IMR-90 (cell line): Measurements from ENCODE around the gene H3-3A. TPM values are rescaled to one million over a fixed set of nuclear protein-coding genes. Genes with fewer than 3 reads are reported as not detected.
A peak's percentile ranks its signal among the peaks of the same experiment; 100 is the strongest.

Experiments
- ATAC-seq: fragments of 200-7000 bp; cut with Tn5 transposase; 2 replicates; pipeline ENCODE4 v1.9.1; 2020; ENCODE audit warnings: low read depth, mild to moderate bottlenecking, moderate library complexity
- BruUV-seq: library from RNA; stranded (reverse); fragments of 400-500 nt; replicated peaks from 2 replicates; lab custom pipeline; 2021; lab: Mats Ljungman, UMichigan
- CTCF ChIA-PET: fragments of 300-600 bp; formaldehyde crosslinking; extraction: SDS; loops from one replicate; lab custom pipeline; 2021; ENCODE audit warnings: antibody characterized with exemption; lab: Yijun Ruan, JAX
- POLR2A ChIA-PET: fragments of 300-600 bp; sonication (Branson Sonifier 250); formaldehyde crosslinking; loops from one replicate; lab custom pipeline; 2022; ENCODE audit warnings: antibody characterized with exemption; ENCODE audit not compliant: unreplicated experiment; lab: Charles Lee
- DNase-seq: peaks from one replicate; pipeline ENCODE4 v3.0.0; 2013
- H2AFZ ChIP-seq: replicated peaks from 2 replicates; pipeline ENCODE3; 2013; ENCODE audit warnings: low read length, mild to moderate bottlenecking; ENCODE audit not compliant: poor library complexity
- H2AK5ac ChIP-seq: 2 replicates; pipeline ENCODE4 v1.6.1; 2013; ENCODE audit warnings: low read depth, low read length, inconsistent platforms
- H2AK9ac ChIP-seq: replicated peaks from 2 replicates; pipeline ENCODE3; 2013; ENCODE audit warnings: mild to moderate bottlenecking, low read depth, low read length, moderate library complexity; ENCODE audit not compliant: poor library complexity
- H2BK120ac ChIP-seq: 2 replicates; pipeline ENCODE4 v1.6.1; 2013; ENCODE audit warnings: low read depth, low read length, inconsistent platforms
- H2BK15ac ChIP-seq: 3 replicates; pipeline ENCODE4 v1.6.1; 2013; ENCODE audit warnings: low read depth, low read length, inconsistent platforms
- H2BK20ac ChIP-seq: 2 replicates; pipeline ENCODE4 v1.6.1; 2013; ENCODE audit warnings: low read depth, mild to moderate bottlenecking, inconsistent platforms, low read length, moderate library complexity
- H2BK5ac ChIP-seq: 2 replicates; pipeline ENCODE4 v1.6.1; 2013; ENCODE audit warnings: mild to moderate bottlenecking, low read depth, low read length, inconsistent platforms; ENCODE audit not compliant: poor library complexity, severe bottlenecking
- H3K14ac ChIP-seq: replicated peaks from 2 replicates; pipeline ENCODE4 v1.6.1; 2013; ENCODE audit warnings: low read depth, low read length, inconsistent platforms
- H3K18ac ChIP-seq: 2 replicates; pipeline ENCODE4 v1.6.1; 2013; ENCODE audit warnings: low read depth, low read length, control low read depth
- H3K23ac ChIP-seq: 2 replicates; pipeline ENCODE4 v1.6.1; 2013; ENCODE audit warnings: low read depth, low read length, inconsistent platforms
- H3K27ac ChIP-seq: 2 replicates; pipeline ENCODE4 v1.5.1; 2013; ENCODE audit warnings: mild to moderate bottlenecking, control low read depth, low read length; ENCODE audit not compliant: insufficient read depth
- H3K27me3 ChIP-seq: 2 replicates; pipeline ENCODE4 v1.6.1; 2013; ENCODE audit warnings: low read length; ENCODE audit not compliant: control insufficient read depth, insufficient read depth
- H3K36me3 ChIP-seq: 2 replicates; pipeline ENCODE4 v1.6.1; 2013; ENCODE audit warnings: low read length, mixed read lengths; ENCODE audit not compliant: control insufficient read depth, insufficient read depth
- H3K4ac ChIP-seq: 2 replicates; pipeline ENCODE4 v1.6.1; 2013; ENCODE audit warnings: low read depth, low read length, inconsistent platforms
- H3K4me1 ChIP-seq: 2 replicates; pipeline ENCODE4 v1.6.1; 2013; ENCODE audit warnings: low read length, mixed read lengths; ENCODE audit not compliant: control insufficient read depth, insufficient read depth
- H3K4me2 ChIP-seq: 2 replicates; pipeline ENCODE4 v1.6.1; 2013; ENCODE audit warnings: low read depth, mild to moderate bottlenecking, control low read depth, low read length, moderate library complexity
- H3K4me3 ChIP-seq: 2 replicates; pipeline ENCODE4 v1.5.1; 2013; ENCODE audit warnings: low read depth, mild to moderate bottlenecking, control low read depth, low read length, moderate library complexity; ENCODE audit not compliant: insufficient read depth
- H3K56ac ChIP-seq: 2 replicates; pipeline ENCODE4 v1.6.1; 2013; ENCODE audit warnings: low read length, inconsistent platforms; ENCODE audit not compliant: insufficient read depth; ENCODE audit errors: extremely low read depth
- H3K79me1 ChIP-seq, 2 experiments: 2 replicates each; pipeline ENCODE4 v1.6.1; 2013; ENCODE audit warnings: low read length in 2 of 2, inconsistent platforms in 1 of 2, low read depth in 1 of 2
- H3K9ac ChIP-seq: 2 replicates; pipeline ENCODE4 v1.6.1; 2013; ENCODE audit warnings: low read depth, low read length, control low read depth
- H3K9me1 ChIP-seq: 2 replicates; pipeline ENCODE4 v1.6.1; 2013; ENCODE audit warnings: low read length, inconsistent platforms; ENCODE audit not compliant: insufficient read depth
- H3K9me3 ChIP-seq: 2 replicates; pipeline ENCODE4 v1.6.1; 2013; ENCODE audit warnings: low read length; ENCODE audit not compliant: control insufficient read depth, insufficient read depth
- H4K20me1 ChIP-seq: 2 replicates; pipeline ENCODE4 v1.6.1; 2013; ENCODE audit warnings: low read length, inconsistent platforms; ENCODE audit not compliant: insufficient read depth
- H4K5ac ChIP-seq: 2 replicates; pipeline ENCODE4 v1.6.1; 2013; ENCODE audit warnings: mild to moderate bottlenecking, low read depth, low read length, control low read depth
- H4K8ac ChIP-seq, 2 experiments: 2 replicates each; pipeline ENCODE4 v1.6.1; 2013; ENCODE audit warnings: low read depth in 2 of 2, low read length in 2 of 2, control low read depth in 1 of 2, inconsistent platforms in 1 of 2
- H4K91ac ChIP-seq: 2 replicates; pipeline ENCODE4 v1.6.1; 2013; ENCODE audit warnings: low read depth, low read length, inconsistent platforms; ENCODE audit not compliant: insufficient read depth
- BHLHE40 ChIP-seq: fragments of 150-350 bp; IDR thresholded peaks from 2 replicates; pipeline ENCODE4 v1.6.1; 2016; ENCODE audit warnings: mild to moderate bottlenecking, low read depth, low read length
- CEBPB ChIP-seq: IDR thresholded peaks from 2 replicates; pipeline ENCODE4 v1.6.1; 2012; ENCODE audit warnings: low read depth, low read length, improper control_type of control experiment
- CHD1 ChIP-seq: IDR thresholded peaks from 2 replicates; pipeline ENCODE4 v1.6.1; 2012; ENCODE audit warnings: low read depth, low read length, improper control_type of control experiment
- FOS ChIP-seq: fragments of 150-350 bp; IDR thresholded peaks from 2 replicates; pipeline ENCODE4 v1.6.1; 2016; ENCODE audit warnings: low read depth, low read length
- MAFK ChIP-seq: IDR thresholded peaks from 2 replicates; pipeline ENCODE4 v1.6.1; 2012; ENCODE audit warnings: low read depth, low read length, improper control_type of control experiment
- MAZ ChIP-seq: IDR thresholded peaks from 2 replicates; pipeline ENCODE4 v1.6.1; 2012; ENCODE audit warnings: low read depth, mild to moderate bottlenecking, low read length, improper control_type of control experiment, moderate library complexity, borderline replicate concordance
- MXI1 ChIP-seq: IDR thresholded peaks from 2 replicates; pipeline ENCODE4 v1.6.1; 2012; ENCODE audit warnings: low read depth, mild to moderate bottlenecking, low read length, moderate library complexity, borderline replicate concordance
- NFE2L2 ChIP-seq: fragments of 150-350 bp; IDR thresholded peaks from 2 replicates; pipeline ENCODE4 v1.6.1; 2016; ENCODE audit warnings: low read depth, mild to moderate bottlenecking, low read length
- POLR2A ChIP-seq: IDR thresholded peaks from 2 replicates; pipeline ENCODE4 v1.6.1; 2012; ENCODE audit warnings: mild to moderate bottlenecking, low read depth, low read length
- RAD21 ChIP-seq: IDR thresholded peaks from 2 replicates; pipeline ENCODE4 v1.6.1; 2012; ENCODE audit warnings: low read length, improper control_type of control experiment
- RCOR1 ChIP-seq: IDR thresholded peaks from 2 replicates; pipeline ENCODE4 v1.6.1; 2012; ENCODE audit warnings: mild to moderate bottlenecking, low read length, improper control_type of control experiment; ENCODE audit not compliant: insufficient replicate concordance
- RFX5 ChIP-seq: IDR thresholded peaks from 2 replicates; pipeline ENCODE4 v1.8.0; 2012; ENCODE audit warnings: low read depth, mild to moderate bottlenecking, low read length, moderate library complexity
- SMC3 ChIP-seq: fragments of 150-350 bp; IDR thresholded peaks from 2 replicates; pipeline ENCODE4 v1.6.1; 2016; ENCODE audit warnings: low read depth, mild to moderate bottlenecking, antibody characterized with exemption, low read length, moderate library complexity
- WGBS, 2 experiments: methylation state at CpG; one replicate each; pipeline versions ENCODE4 v1.1.5 to v1.1.7; 2013; ENCODE audit warnings: missing lambda C conversion rate in 2 of 2; ENCODE audit not compliant: insufficient read length in 1 of 2; ENCODE audit errors: extremely low coverage in 2 of 2; 5-methylcytosine and 5-hydroxymethylcytosine counted together
- dilution Hi-C: fragments of 300-500 bp; cut with HindIII; formaldehyde crosslinking; loops from one replicate; pipeline ENCODE4 v1.14.3; 2018; ENCODE audit warnings: low sequenced_read_pairs; ENCODE audit not compliant: unreplicated experiment
- in situ Hi-C: fragments of 300-500 bp; cut with MboI; formaldehyde crosslinking; loops from 3 replicates; pipeline ENCODE4 v1.14.3; 2019; ENCODE audit warnings: low sequenced_read_pairs, inconsistent platforms, mixed read lengths
- intact Hi-C: fragments of 100-400 bp; cut with micrococcal nuclease; formaldehyde crosslinking; loops from 2 replicates; pipeline ENCODE4 v1.10.0; 2022
- polyA plus RNA-seq, 3 experiments: library from polyadenylated mRNA; depleted of rRNA; stranded (reverse); fragments of >200 nt; gene quantifications; 2 replicates each; pipeline ENCODE4 v1.2.3, GENCODE V29; 2012; ENCODE audit warnings: low replicate concordance in 1 of 3
- total RNA-seq: library from RNA; depleted of rRNA; stranded (reverse); fragments of >200 nt; gene quantifications from 2 replicates; pipeline ENCODE4 v1.2.3, GENCODE V29; 2012
- TF ChIP-seq, protein P1 (sequence below): fragments of 150-350 bp; IDR thresholded peaks from 2 replicates; pipeline ENCODE4 v1.6.1; 2016; ENCODE audit warnings: low read depth, mild to moderate bottlenecking, low read length, moderate library complexity, borderline replicate concordance
- TF ChIP-seq, protein P2 (sequence below): conservative IDR thresholded peaks from 2 replicates; pipeline ENCODE4 v1.5.1; 2012; ENCODE audit warnings: mild to moderate bottlenecking, low read depth, low read length, improper control_type of control experiment
- TF ChIP-seq, protein P3 (sequence below): fragments of 150-350 bp; IDR thresholded peaks from 2 replicates; pipeline ENCODE4 v1.6.1; 2017; ENCODE audit warnings: mild to moderate bottlenecking, antibody characterized with exemption, low read length, low read depth

Gene H3-3A
- total and polyA plus RNA-seq, 2 of the 4 experiments (the other 2 are of a cell fraction) = 188 to 256 TPM

DNA sequence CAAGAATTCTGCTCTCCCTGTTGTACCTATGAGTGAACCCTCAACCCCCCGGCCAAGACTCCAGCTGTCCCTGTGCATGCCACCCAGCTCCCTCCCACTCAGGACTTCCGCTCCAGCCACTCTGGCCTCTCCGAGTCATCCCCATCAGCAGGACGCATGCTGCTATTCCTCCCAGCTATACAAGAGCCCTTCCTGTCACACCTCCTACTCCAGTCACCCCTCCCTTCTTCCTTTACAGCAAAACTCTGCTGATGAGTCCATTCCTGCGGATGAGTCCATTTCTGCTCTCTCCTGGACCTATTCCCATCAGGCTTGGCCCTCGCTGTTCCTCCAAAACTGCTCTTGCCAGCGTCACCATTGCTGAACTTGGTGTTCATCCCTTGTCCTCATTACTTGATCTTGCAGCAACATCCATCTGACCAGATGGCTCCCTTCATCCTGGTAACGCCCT lies 42.2 kb downstream of the H3-3A start:
- peak; percentile 52 for DNase-seq
- in situ Hi-C loops = no loop called here
- Histone ChIP-seq H3K56ac (no peak overlapping the region), H2BK5ac (no peak overlapping the region), H3K9ac (no peak overlapping the region), H3K27me3 (no peaks in the 10 kb centered on the region), H2AFZ (peak overlapping the region; percentile 53), H2BK120ac (no peak overlapping the region), H3K36me3 (no peaks in the 10 kb centered on the region), H3K9me3 (no peaks in the 10 kb centered on the region), H3K4me1 (no peaks in the 10 kb centered on the region), H2BK20ac (no peak overlapping the region), H3K79me1 (no peaks in the 10 kb centered on the region), H3K14ac (no peak overlapping the region), H4K91ac (no peak overlapping the region), H3K18ac (no peak overlapping the region), H2AK5ac (no peak overlapping the region), H4K8ac (peak overlapping the region in 1 of 2 experiments; percentile 40; a peak in 2 of 4 replicates), H3K9me1 (no peaks in the 10 kb centered on the region), H2AK9ac (no peak overlapping the region), H3K4me2 (no peak overlapping the region), H3K4me3 (no peak overlapping the region), H2BK15ac (no peak overlapping the region), H3K4ac (no peak overlapping the region), H3K27ac (no peak overlapping the region), H4K5ac (no peak overlapping the region), H4K20me1 (no peaks in the 10 kb centered on the region), H3K23ac (no peak overlapping the region)
- CTCF ChIA-PET = no interaction called here
- TF ChIP-seq CEBPB = no peak
- TF ChIP-seq, protein P1, sequence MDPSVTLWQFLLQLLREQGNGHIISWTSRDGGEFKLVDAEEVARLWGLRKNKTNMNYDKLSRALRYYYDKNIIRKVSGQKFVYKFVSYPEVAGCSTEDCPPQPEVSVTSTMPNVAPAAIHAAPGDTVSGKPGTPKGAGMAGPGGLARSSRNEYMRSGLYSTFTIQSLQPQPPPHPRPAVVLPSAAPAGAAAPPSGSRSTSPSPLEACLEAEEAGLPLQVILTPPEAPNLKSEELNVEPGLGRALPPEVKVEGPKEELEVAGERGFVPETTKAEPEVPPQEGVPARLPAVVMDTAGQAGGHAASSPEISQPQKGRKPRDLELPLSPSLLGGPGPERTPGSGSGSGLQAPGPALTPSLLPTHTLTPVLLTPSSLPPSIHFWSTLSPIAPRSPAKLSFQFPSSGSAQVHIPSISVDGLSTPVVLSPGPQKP = no peak
- no peak for TF ChIP-seq MXI1
- TF ChIP-seq, protein P2, sequence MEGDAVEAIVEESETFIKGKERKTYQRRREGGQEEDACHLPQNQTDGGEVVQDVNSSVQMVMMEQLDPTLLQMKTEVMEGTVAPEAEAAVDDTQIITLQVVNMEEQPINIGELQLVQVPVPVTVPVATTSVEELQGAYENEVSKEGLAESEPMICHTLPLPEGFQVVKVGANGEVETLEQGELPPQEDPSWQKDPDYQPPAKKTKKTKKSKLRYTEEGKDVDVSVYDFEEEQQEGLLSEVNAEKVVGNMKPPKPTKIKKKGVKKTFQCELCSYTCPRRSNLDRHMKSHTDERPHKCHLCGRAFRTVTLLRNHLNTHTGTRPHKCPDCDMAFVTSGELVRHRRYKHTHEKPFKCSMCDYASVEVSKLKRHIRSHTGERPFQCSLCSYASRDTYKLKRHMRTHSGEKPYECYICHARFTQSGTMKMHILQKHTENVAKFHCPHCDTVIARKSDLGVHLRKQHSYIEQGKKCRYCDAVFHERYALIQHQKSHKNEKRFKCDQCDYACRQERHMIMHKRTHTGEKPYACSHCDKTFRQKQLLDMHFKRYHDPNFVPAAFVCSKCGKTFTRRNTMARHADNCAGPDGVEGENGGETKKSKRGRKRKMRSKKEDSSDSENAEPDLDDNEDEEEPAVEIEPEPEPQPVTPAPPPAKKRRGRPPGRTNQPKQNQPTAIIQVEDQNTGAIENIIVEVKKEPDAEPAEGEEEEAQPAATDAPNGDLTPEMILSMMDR = no peak
- TF ChIP-seq MAFK = no peak
- TF ChIP-seq FOS = no peak
- TF ChIP-seq CHD1 = no peak
- no peak for TF ChIP-seq RFX5
- no peak for TF ChIP-seq MAZ
- TF ChIP-seq RCOR1 = no peak
- no peak for TF ChIP-seq SMC3
- no peak for TF ChIP-seq POLR2A
- TF ChIP-seq BHLHE40 = no peak
- TF ChIP-seq RAD21 = no peak
- TF ChIP-seq, protein P3, sequence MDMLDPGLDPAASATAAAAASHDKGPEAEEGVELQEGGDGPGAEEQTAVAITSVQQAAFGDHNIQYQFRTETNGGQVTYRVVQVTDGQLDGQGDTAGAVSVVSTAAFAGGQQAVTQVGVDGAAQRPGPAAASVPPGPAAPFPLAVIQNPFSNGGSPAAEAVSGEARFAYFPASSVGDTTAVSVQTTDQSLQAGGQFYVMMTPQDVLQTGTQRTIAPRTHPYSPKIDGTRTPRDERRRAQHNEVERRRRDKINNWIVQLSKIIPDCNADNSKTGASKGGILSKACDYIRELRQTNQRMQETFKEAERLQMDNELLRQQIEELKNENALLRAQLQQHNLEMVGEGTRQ = no peak
- no peak for TF ChIP-seq NFE2L2
- POLR2A ChIA-PET = no interaction called here
- dilution Hi-C loops = no loop called here
- WGBS, 2 experiments = 35% methylated on average over 8 of the region's 8 CpGs; no CpG with 5 or more reads in 1 of the 2 experiments
- ATAC-seq = peak; percentile 40
- intact Hi-C loops = no loop called here
- BruUV-seq = no TSS peak
